HG03025 (cell line): ENCODE measurements around the gene UCP2.
"Not testable (repeated sequence)": the region's sequence is repeated elsewhere in the genome, so short reads cannot be mapped to it uniquely, and the experiment has no call there.

ENCODE experiments used
- ATAC-seq: cut with Tn5 transposase; IDR thresholded peaks from one replicate; pipeline ENCODE4 v1.9.1; 2021; ENCODE audit warnings: mild to moderate bottlenecking, moderate library complexity; ENCODE audit not compliant: unreplicated experiment, low FRiP score

The UCP2 gene

GRCh38 chr11:73996161-73996747, 13.6 kb upstream of the UCP2 start:
- ATAC-seq, result no peak

GRCh38 chr11:73995731-73996130, 13.1 kb upstream of the UCP2 start:
- no peak for ATAC-seq

GRCh38 chr11:73995247-73995646, 12.6 kb upstream of the UCP2 start:
- no peak for ATAC-seq

GRCh38 chr11:73991471-73992006, 8.9 kb upstream of the UCP2 start:
- ATAC-seq, result no peak

- ATAC-seq, result no peak
Observed at GRCh38 chr11:73990730-73991129, 8.1 kb upstream of the UCP2 start.

- no peak for ATAC-seq
Observed at GRCh38 chr11:73989156-73989555, 6.5 kb upstream of the UCP2 start.

GRCh38 chr11:73988227-73988626, 5.6 kb upstream of the UCP2 start:
- ATAC-seq, result no peak

GRCh38 chr11:73985661-73986060, 3.0 kb upstream of the UCP2 start:
- ATAC-seq, result not testable (repeated sequence)

GRCh38 chr11:73983741-73984538, 1.3 kb upstream of the UCP2 start:
- no peak for ATAC-seq

- ATAC-seq, result peak; percentile 67
Observed at GRCh38 chr11:73982990-73983740, 522 bp upstream of the UCP2 start.

GRCh38 chr11:73981051-73981805, 1.4 kb downstream of the UCP2 start:
- ATAC-seq, result no peak

- peak; percentile 39 for ATAC-seq
Observed at GRCh38 chr11:73980001-73980961, 2.4 kb downstream of the UCP2 start.

GRCh38 chr11:73978576-73979086, 4.0 kb downstream of the UCP2 start:
- no peak for ATAC-seq

GRCh38 chr11:73977856-73978519, 4.7 kb downstream of the UCP2 start:
- ATAC-seq, result no peak

- ATAC-seq, result no peak
Observed at GRCh38 chr11:73976451-73977151, 6.0 kb downstream of the UCP2 start.

- no peak for ATAC-seq
Observed at GRCh38 chr11:73975479-73975757, 7.2 kb downstream of the UCP2 start.

- no peak for ATAC-seq
Observed at GRCh38 chr11:73974604-73975478, 7.8 kb downstream of the UCP2 start.
